ENCODE measurements around the gene SLX4IP.
"Not testable (repeated sequence)": the region's sequence is repeated elsewhere in the genome, so short reads cannot be mapped to it uniquely, and the experiment has no call there.

Gene SLX4IP

GRCh38 chr20:10595985-10596384 is 160.9 kb downstream of the SLX4IP start:
- no peak overlapping the region for H3K4me3 ChIP-seq (ENCODE audit: low read depth, low read length)

GRCh38 chr20:10596710-10597121 is 161.6 kb downstream of the SLX4IP start:
- no peak overlapping the region for H3K4me3 ChIP-seq (ENCODE audit: low read depth, low read length)

GRCh38 chr20:10597637-10598036 is 162.5 kb downstream of the SLX4IP start:
- H3K4me3 ChIP-seq (ENCODE audit: low read depth, low read length) = no peak overlapping the region

GRCh38 chr20:10602221-10602871 is 167.2 kb downstream of the SLX4IP start:
- no peak overlapping the region for H3K4me3 ChIP-seq (ENCODE audit: low read depth, low read length)

- no peak overlapping the region for H3K4me3 ChIP-seq (ENCODE audit: low read depth, low read length)
These were observed 168.3 kb downstream of the SLX4IP start for GRCh38 chr20:10603378-10603777.

- H3K4me3 ChIP-seq (ENCODE audit: low read depth, low read length) = no peak overlapping the region
These were observed 169.1 kb downstream of the SLX4IP start for GRCh38 chr20:10603971-10604864.

- H3K4me3 ChIP-seq (ENCODE audit: low read depth, low read length) = no peak overlapping the region
These were observed 169.8 kb downstream of the SLX4IP start for GRCh38 chr20:10604865-10605440.

- H3K4me3 ChIP-seq (ENCODE audit: low read depth, low read length) = no peak overlapping the region
These were observed 170.6 kb downstream of the SLX4IP start for GRCh38 chr20:10605547-10606195.

GRCh38 chr20:10609276-10609675 is 174.2 kb downstream of the SLX4IP start:
- H3K4me3 ChIP-seq (ENCODE audit: low read depth, low read length) = no peak overlapping the region

- H3K4me3 ChIP-seq (ENCODE audit: low read depth, low read length) = no peak overlapping the region
These were observed 174.7 kb downstream of the SLX4IP start for GRCh38 chr20:10609770-10610169.

GRCh38 chr20:10610251-10610650 is 175.1 kb downstream of the SLX4IP start:
- no peak overlapping the region for H3K4me3 ChIP-seq (ENCODE audit: low read depth, low read length)

- no peak overlapping the region for H3K4me3 ChIP-seq (ENCODE audit: low read depth, low read length)
These were observed 176.3 kb downstream of the SLX4IP start for GRCh38 chr20:10611357-10611756.

GRCh38 chr20:10613426-10613825 is 178.3 kb downstream of the SLX4IP start:
- H3K4me3 ChIP-seq (ENCODE audit: low read depth, low read length) = not testable (repeated sequence)

- no peak overlapping the region for H3K4me3 ChIP-seq (ENCODE audit: low read depth, low read length)
These were observed 178.8 kb downstream of the SLX4IP start for GRCh38 chr20:10613911-10614310.

- H3K4me3 ChIP-seq (ENCODE audit: low read depth, low read length) = no peak overlapping the region
These were observed 181.1 kb downstream of the SLX4IP start for GRCh38 chr20:10616212-10616611.

- not testable (repeated sequence) for H3K4me3 ChIP-seq (ENCODE audit: low read depth, low read length)
These were observed 182.5 kb downstream of the SLX4IP start for GRCh38 chr20:10617549-10618133.

GRCh38 chr20:10618611-10619245 is 183.6 kb downstream of the SLX4IP start:
- no peak overlapping the region for H3K4me3 ChIP-seq (ENCODE audit: low read depth, low read length)

- no peak overlapping the region for H3K4me3 ChIP-seq (ENCODE audit: low read depth, low read length)
These were observed 184.3 kb downstream of the SLX4IP start for GRCh38 chr20:10619427-10619826.

- no peak overlapping the region for H3K4me3 ChIP-seq (ENCODE audit: low read depth, low read length)
These were observed 186.0 kb downstream of the SLX4IP start for GRCh38 chr20:10621149-10621548.

- no peak overlapping the region for H3K4me3 ChIP-seq (ENCODE audit: low read depth, low read length)
These were observed 187.7 kb downstream of the SLX4IP start for GRCh38 chr20:10622657-10623418.

All from iPS-11a (cell line).